Activated CD4-positive, alpha-beta T cell treated with anti-CD3 and anti-CD28 coated beads, Interleukin-2, amount 50 U/mL, for 1 hour (primary cell): ENCODE data around the gene TRPM6.

ENCODE experiments used
- DNase-seq: peaks from one replicate; pipeline ENCODE4 v3.0.0-alpha.2; 2020

The TRPM6 gene

DNA sequence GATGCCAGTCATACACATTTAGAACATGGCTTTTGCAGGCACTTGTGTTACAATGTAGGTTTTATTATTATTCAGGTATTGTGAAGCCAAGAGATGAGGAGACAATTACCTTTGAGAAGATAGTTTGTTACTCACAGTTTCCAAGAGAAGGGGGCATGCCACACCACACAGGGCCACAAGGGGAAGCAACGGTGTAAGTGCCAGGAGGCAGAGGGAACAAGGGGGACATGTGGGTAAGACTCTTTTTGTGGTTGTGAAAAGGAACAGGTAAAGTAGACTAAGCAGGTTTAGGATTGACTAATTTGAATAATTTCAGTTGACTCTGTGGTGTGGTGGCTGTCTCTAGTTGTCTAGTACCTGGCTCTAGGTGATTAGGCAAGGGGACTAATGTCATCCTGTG is 191.2 kb downstream of the TRPM6 start:
- no peak for DNase-seq

DNA sequence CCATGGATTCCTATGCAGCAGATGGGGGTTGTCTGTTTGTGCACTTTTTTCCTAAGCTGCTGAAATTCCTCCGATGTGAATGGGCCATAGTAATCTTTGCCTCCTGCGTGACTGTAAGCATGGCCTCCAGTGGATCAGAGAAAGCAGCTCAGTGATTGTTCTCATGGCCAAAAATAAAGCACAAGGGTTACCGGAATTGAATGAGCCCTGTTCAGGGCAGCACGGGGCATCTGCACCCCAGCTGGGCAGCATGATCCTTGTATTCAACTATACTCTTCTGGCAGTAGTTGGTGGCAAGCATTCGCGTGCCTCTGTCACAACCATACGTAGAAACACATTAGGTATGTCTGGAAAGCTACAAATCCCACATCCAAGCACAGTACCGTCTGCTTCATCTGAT is 196.7 kb downstream of the TRPM6 start:
- no peak for DNase-seq

DNA sequence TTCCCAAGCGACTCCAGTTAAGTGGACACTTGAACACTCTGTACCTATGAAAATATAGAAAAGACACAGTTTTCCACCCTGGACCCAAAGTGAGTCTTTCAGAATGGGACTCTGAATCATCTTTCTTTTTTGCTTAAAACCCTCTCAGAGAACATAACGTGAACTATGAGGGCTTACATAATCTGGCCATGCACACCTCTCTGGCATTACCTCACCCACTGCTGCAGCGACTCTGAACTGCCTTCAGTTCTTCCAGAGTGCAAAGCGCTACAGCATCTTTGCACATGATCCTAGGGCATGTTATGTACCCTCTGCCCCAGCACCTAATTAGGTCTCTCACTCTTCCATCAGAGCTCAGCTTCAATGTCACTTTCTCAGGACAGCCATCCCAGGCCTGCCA is 204.4 kb downstream of the TRPM6 start:
- no peak for DNase-seq

GRCh38 chr9:74681906-74682305 is 205.8 kb downstream of the TRPM6 start:
- DNase-seq = no peak

DNA sequence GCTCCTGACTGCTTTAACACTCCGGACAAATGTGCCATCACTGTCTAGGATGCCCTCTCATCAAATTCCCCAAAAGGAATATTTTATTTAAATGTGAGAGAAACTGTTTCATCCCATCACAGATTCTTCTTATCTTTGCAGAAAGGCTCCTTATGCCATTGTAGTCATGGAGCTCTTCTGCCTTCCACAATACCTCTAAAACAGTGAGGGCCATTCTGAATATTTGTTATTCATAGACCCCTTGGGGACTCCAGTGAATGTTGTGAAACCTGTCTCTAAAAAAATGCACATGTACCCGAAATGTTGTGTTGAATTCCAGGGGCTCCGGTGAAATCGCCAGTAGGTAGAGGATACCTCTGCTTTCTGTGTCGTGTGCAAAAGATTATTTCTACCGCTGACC is 213.6 kb downstream of the TRPM6 start:
- no peak for DNase-seq
